Activated CD8-positive, alpha-beta T cell treated with anti-CD3 and anti-CD28 coated beads, Interleukin-2, amount 10 ng/mL, durations not matched to agents 7 days and 5 days (primary cell): Measurements from ENCODE around the gene ITGAE. TPM values are rescaled to one million over a fixed set of nuclear protein-coding genes. Genes with fewer than 3 reads are reported as not detected.
"Not testable (repeated sequence)": the region's sequence is repeated elsewhere in the genome, so short reads cannot be mapped to it uniquely, and the experiment has no call there.

Source experiments
- ATAC-seq: fragments of 150-1000 bp; cut with Tn5 transposase; one replicate; pipeline ENCODE4 v1.10.0; 2021; ENCODE audit warnings: moderate library complexity
- CTCF ChIA-PET: fragments of 350-600 bp; sonication (Branson Sonifier 250); formaldehyde crosslinking; loops from one replicate; lab custom pipeline; 2021; ENCODE audit warnings: antibody characterized with exemption; lab: Charles Lee
- POLR2A ChIA-PET: fragments of 350-600 bp; sonication (Branson Sonifier 250); formaldehyde crosslinking; loops from one replicate; lab custom pipeline; 2021; ENCODE audit warnings: antibody characterized with exemption; lab: Charles Lee
- DNase-seq: peaks from one replicate; pipeline ENCODE4 v3.0.0-alpha.2; 2020
- H3K27ac Mint-ChIP-seq: one replicate; pipeline ENCODE4 v1.8.0; 2021; ENCODE audit warnings: mild to moderate bottlenecking, mixed read lengths
- H3K27me3 Mint-ChIP-seq: one replicate; pipeline ENCODE4 v1.8.0; 2021; ENCODE audit warnings: low read depth, mixed read lengths
- H3K36me3 Mint-ChIP-seq: one replicate; pipeline ENCODE4 v1.8.0; 2021; ENCODE audit warnings: low read depth, mixed read lengths
- H3K4me1 Mint-ChIP-seq: one replicate; pipeline ENCODE4 v1.8.0; 2021; ENCODE audit warnings: low read depth, mixed read lengths
- H3K4me3 Mint-ChIP-seq: one replicate; pipeline ENCODE4 v1.8.0; 2021; ENCODE audit warnings: mild to moderate bottlenecking, mixed read lengths
- H3K9me3 Mint-ChIP-seq: one replicate; pipeline ENCODE4 v1.8.0; 2022; ENCODE audit warnings: mixed read lengths; ENCODE audit not compliant: insufficient read depth
- total RNA-seq, 2 experiments: library from RNA; stranded (reverse); gene quantifications; one replicate each; pipeline ENCODE4 v1.2.3, GENCODE V29; 2021

Gene ITGAE
- total RNA-seq, 2 experiments from 2014 or later, result 22.9 to 23.2 TPM

DNA sequence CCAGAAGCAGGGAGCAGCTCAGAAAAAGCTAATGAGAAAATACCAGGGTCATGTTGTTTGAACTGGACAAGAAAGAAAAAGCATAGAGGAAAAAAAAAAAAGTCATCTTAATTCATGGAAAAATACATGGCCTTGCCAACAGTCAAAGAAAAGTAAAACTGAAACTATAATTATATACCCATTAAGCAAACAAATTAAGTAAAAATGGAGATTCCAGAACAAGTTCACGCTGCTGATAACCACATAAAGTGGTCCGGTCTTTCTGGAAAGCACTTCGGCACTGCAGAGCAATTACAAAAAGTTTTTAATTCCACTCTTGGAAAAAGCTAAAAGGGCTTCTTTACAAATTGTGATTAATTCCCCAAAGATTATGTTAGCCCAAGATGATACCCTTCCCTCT is 92.6 kb downstream of the ITGAE start:
- Mint-ChIP-seq H3K4me1 (peaks cover 47% of the 10 kb centered on the region), H3K36me3 (peaks cover 18% of the 10 kb centered on the region), H3K27ac (peak overlapping the region; percentile 18), H3K9me3 (no peaks in the 10 kb centered on the region), H3K27me3 (no peaks in the 10 kb centered on the region), H3K4me3 (no peak overlapping the region)
- no peak for DNase-seq
- ChIA-PET CTCF (interaction anchor here (1.0 to 1.1 kb wide), 2 partner anchors 12 to 30 kb away, joined by 3 to 5 read pairs; no protein-coding TSS in a partner anchor), POLR2A (no interaction called here)
- ATAC-seq, result no peak

DNA sequence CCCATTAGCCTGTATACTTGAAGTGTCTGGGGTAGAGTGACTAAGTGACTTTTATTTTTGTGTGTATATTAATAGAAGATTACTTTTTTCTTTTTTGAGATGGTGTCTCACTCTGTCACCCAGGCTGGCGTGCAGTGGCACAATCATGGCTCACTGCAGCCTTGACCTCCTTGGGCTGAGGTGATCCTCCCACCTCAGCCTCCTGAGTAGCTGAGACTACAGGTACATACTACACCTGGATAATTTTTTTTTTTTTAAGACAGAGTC is 95.3 kb downstream of the ITGAE start:
- H3K27ac Mint-ChIP-seq, CTCF ChIA-PET, H3K9me3 Mint-ChIP-seq, H3K27me3 Mint-ChIP-seq, ATAC-seq, DNase-seq, H3K4me3 Mint-ChIP-seq: not testable (repeated sequence)
- H3K4me1 Mint-ChIP-seq, result peaks cover 24% of the 10 kb centered on the region
- peaks cover 12% of the 10 kb centered on the region for H3K36me3 Mint-ChIP-seq
- POLR2A ChIA-PET, result interaction anchor here (1.1 kb wide), 1 partner anchor 18 kb away, joined by 4 read pairs; the partner anchor contains the start of gene HASPIN

DNA sequence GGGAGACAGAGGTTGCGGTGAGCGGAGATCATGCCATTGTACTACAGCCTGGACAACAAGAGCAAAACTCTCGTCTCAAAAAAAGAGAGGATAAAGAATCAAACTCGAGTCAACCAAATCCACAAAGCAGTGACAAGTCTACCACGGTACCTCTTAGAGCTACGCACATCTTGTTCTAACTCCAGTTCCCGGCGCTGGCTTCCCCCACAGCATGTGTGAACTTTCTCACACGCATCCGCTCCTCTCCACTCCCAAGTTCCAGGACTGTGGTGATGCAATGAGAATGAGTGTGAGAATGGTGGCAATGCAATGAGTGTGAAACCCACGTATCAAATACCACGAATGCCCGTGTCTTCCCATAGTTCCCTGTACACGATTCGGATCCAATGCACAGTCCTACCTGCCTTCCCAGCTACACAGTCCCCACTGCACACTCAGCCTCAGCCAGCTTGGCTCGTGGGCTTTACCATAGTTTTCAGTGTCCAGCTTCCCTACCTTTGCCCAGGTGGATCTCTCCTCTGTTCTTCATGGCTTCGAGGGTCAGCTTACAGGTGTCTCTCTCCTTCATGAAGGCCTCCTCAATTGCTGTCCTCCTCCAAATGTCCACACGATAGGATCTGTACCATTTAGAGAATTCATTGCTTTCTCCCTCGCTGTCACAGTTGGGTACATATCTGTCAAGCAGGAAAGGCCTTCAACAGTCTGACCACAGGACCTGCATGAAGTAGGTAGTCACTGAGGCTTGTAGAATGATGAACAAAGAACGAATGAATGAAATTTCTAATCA is 95.9 kb downstream of the ITGAE start:
- ChIA-PET CTCF (no interaction called here), POLR2A (interaction anchor here (1.1 kb wide), 1 partner anchor 19 kb away, joined by 4 read pairs; the partner anchor contains the start of gene HASPIN)
- ATAC-seq, result no peak
- no peak overlapping the region for H3K4me3 Mint-ChIP-seq
- peaks cover 20% of the 10 kb centered on the region for H3K4me1 Mint-ChIP-seq
- H3K9me3 Mint-ChIP-seq, result peaks cover 3% of the 10 kb centered on the region
- DNase-seq, result no peak
- H3K27me3 Mint-ChIP-seq, result no peaks in the 10 kb centered on the region
- no peak overlapping the region for H3K27ac Mint-ChIP-seq
- H3K36me3 Mint-ChIP-seq, result peaks cover 12% of the 10 kb centered on the region

DNA sequence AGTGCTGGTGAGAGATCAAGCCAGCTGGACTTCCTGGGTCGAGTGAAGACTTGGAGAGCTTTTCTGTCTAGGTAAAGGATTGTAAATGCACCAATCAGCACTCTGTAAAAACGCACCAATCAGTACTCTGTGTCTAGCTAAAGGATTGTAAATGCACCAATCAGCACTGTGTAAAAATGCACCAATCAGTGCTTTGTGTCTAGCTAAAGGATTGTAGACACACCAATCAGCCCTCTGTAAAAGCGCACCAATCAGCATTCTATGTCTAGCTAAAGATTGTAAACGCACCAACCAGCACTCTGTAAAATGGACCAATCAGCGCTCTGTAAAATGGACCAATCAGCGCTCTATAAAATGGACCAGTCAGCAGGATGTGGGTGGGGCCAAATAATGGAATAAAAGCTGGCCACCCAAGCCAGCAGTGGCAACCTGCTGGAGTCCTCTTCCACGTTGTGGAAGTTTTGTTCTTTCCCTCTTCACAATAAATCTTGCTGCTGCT is 98.9 kb downstream of the ITGAE start:
- H3K27ac Mint-ChIP-seq, H3K4me3 Mint-ChIP-seq, H3K27me3 Mint-ChIP-seq, DNase-seq, H3K4me1 Mint-ChIP-seq, H3K9me3 Mint-ChIP-seq, ATAC-seq: not testable (repeated sequence)
- ChIA-PET POLR2A (interaction anchor here (0.6 kb wide), 1 partner anchor 28 kb away, joined by 3 read pairs; no protein-coding TSS in a partner anchor), CTCF (interaction anchor here (1.2 to 2.5 kb wide), 3 partner anchors 9 to 35 kb away, joined by 3 to 9 read pairs (median 4); no protein-coding TSS in a partner anchor)
- peaks cover 18% of the 10 kb centered on the region for H3K36me3 Mint-ChIP-seq

DNA sequence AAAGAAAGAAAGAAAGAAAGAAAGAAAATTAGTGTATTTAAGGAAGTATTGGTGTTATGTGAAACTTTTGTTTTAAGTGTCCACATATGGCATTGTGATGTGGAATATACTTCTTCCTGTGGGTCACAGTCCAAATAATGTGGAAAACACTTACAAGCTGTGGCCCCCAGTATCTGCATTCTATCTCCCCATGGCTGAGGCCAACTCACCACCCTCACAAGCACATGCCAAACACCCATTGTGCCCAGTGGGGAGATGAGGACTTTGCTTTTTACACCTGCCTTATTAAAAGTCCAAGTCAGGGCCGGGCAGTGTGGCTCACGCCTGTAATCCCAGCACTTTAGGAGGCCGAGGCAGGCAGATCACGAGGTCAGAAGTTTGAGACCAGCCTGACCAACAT is 101.0 kb downstream of the ITGAE start:
- Mint-ChIP-seq H3K36me3 (peaks cover 18% of the 10 kb centered on the region), H3K4me3 (no peak overlapping the region), H3K4me1 (peaks cover 19% of the 10 kb centered on the region), H3K27ac (no peak overlapping the region), H3K27me3 (no peaks in the 10 kb centered on the region), H3K9me3 (peaks cover 9% of the 10 kb centered on the region)
- no peak for DNase-seq
- CTCF ChIA-PET, result interaction anchor here (2.5 kb wide), 1 partner anchor 11 kb away, joined by 9 read pairs; no protein-coding TSS in a partner anchor
- ATAC-seq, result no peak
- POLR2A ChIA-PET, result no interaction called here

DNA sequence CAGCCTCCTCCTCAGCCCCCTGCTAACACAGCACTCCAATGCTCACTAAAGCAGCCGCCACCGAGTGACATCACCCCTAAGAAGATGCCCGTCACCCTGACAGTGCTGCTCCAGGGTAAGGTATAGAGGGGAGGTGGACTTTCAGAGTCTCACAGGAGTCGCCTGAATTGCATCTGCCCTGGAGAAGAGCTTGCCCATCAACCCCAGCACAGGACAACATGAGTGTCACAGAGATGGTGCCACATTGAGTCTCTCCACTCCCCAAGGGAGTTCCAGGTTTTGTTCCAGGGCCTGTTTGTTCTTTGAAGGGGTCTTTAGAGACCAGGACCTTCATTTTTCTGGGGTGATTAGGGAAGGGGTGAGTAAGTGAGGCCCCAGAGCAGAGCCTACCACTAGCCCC is 102.8 kb downstream of the ITGAE start:
- Mint-ChIP-seq H3K9me3 (peaks cover 9% of the 10 kb centered on the region), H3K4me1 (peaks cover 33% of the 10 kb centered on the region), H3K27ac (no peak overlapping the region), H3K4me3 (no peak overlapping the region), H3K36me3 (peaks cover 18% of the 10 kb centered on the region), H3K27me3 (no peaks in the 10 kb centered on the region)
- ChIA-PET POLR2A (interaction anchor here (1.4 kb wide), 1 partner anchor 9 kb away, joined by 3 read pairs; no protein-coding TSS in a partner anchor), CTCF (interaction anchor here (4.2 kb wide), 1 partner anchor 25 kb away, joined by 11 read pairs; the partner anchor contains the start of gene HASPIN)
- ATAC-seq (no peak), DNase-seq (no peak)

DNA sequence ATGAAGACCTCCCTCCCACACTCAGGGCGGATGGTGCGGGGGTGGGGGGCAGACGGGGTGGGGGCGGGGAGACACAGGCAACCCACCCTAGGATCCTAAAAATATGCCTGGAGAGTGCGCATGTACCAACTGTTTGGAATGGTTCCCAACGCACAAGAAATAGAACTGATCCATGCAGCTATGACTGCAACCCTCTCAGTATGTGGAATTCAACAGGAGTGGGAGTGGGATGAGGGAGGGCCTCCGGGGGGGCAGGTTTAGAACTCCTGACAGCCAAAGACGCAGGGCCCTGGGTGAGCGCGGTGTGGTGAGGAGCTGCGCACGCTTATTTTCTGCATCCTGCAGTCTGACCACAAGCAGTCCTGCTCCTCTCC is 103.9 kb downstream of the ITGAE start:
- H3K36me3 Mint-ChIP-seq, result peaks cover 8% of the 10 kb centered on the region
- ChIA-PET POLR2A (interaction anchor here (1.4 to 3.2 kb wide), 3 partner anchors 10 to 26 kb away, joined by 3 to 31 read pairs (median 18); partner anchors contain the start of gene HASPIN), CTCF (interaction anchor here (1.2 to 4.2 kb wide), 3 partner anchors 26 to 149 kb away, joined by 4 to 11 read pairs (median 6); partner anchors contain the start of genes HASPIN and NCBP3)
- peaks cover 5% of the 10 kb centered on the region for H3K9me3 Mint-ChIP-seq
- ATAC-seq (no peak), DNase-seq (no peak)
- H3K27me3 Mint-ChIP-seq, result no peaks in the 10 kb centered on the region
- no peak overlapping the region for H3K4me3 Mint-ChIP-seq
- peaks cover 34% of the 10 kb centered on the region for H3K4me1 Mint-ChIP-seq
- no peak overlapping the region for H3K27ac Mint-ChIP-seq

DNA sequence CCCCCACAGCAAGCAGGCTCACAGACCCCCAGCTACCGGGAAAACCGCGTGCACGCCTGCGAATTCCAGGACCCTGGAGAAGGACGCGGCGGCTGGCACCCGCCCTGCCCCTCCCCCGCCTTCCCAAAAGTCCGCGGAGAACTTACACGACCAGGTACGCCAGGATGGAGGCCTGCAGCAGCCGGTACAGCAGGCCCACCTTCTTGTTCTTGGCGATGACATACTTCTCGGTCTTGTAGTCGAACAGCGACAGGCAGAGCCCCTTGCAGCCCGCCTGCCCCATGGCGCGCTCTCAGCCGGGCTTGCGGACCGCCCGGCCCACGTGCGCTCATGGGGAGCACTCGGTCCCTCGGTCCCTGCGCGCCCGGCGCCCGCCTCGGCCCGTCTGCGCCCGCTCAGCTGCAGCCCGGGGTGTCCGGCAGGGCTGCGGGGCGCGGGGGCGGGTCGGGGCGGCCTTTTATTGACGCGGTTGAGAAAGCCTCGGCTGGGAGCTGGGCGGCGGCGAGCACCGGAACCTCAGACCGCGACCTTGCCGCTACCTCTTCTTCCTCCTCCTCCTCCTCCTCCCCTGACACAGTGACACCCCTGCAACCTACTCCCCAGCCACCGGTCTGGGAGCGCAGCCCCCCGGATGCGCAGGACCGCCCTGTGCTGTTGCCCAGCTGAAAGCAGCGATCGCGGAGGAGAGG is 105.1 kb downstream of the ITGAE start, which contains the start of gene P2RX5:
Gene P2RX5, minus strand, starts transcription at position 433 of the 689 bp plus-strand sequence. Its CDS starts 150 bp downstream, at position 283.
- ChIA-PET POLR2A (interaction anchor here (0.9 to 3.2 kb wide), 8 partner anchors 11 to 187 kb away, joined by 3 to 31 read pairs (median 4); partner anchors contain the start of gene HASPIN), CTCF (interaction anchor here (0.8 to 4.2 kb wide), 10 partner anchors 12 to 150 kb away, joined by 3 to 19 read pairs (median 5); partner anchors contain the start of genes HASPIN and NCBP3)
- Mint-ChIP-seq H3K27me3 (no peaks in the 10 kb centered on the region), H3K36me3 (peaks cover 6% of the 10 kb centered on the region), H3K4me1 (peaks cover 37% of the 10 kb centered on the region), H3K27ac (peak within 1 kb of the TSS; percentile 87), H3K4me3 (peak within 1 kb of the TSS; percentile 86), H3K9me3 (peaks cover 5% of the 10 kb centered on the region)
- DNase-seq (peak; percentile 71), ATAC-seq (peak; percentile 78)

DNA sequence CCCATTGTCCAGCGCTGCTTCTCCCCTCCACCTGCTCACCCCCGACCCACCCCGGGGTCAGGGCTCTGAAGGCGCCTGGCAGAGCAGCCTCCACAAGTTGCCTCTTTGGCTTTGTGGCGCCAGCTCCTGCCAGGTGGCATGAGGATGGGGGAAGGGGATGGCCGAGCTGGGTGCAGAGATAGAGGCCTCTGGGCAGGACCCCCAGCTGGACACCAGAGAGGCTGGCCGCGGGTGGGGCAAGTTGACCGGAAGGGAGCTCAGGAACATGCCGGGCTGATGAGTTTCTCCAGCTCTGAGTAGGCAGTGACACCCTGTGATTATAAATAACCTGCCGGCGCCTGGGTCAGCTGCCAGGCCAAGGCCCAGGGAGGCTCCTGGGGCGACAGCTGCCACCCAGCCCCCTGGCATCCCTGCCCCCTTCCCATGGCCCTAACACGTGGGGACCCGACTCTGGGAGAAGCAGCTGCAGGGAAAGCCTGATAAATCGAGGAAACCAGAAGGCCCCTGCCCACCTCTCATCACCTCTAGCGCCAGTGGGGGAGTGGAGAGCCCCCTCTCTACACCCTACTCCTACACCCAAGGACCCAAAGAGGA is 105.8 kb downstream of the ITGAE start:
- no peak for DNase-seq
- H3K9me3 Mint-ChIP-seq, result peaks cover 5% of the 10 kb centered on the region
- peaks cover 37% of the 10 kb centered on the region for H3K4me1 Mint-ChIP-seq
- H3K4me3 Mint-ChIP-seq, result peak overlapping the region; percentile 70
- CTCF ChIA-PET, result interaction anchor here (0.9 to 4.2 kb wide), 8 partner anchors 12 to 148 kb away, joined by 3 to 19 read pairs (median 6); partner anchors contain the start of gene HASPIN
- POLR2A ChIA-PET, result interaction anchor here (0.9 to 3.2 kb wide), 9 partner anchors 12 to 188 kb away, joined by 3 to 31 read pairs (median 4); partner anchors contain the start of gene HASPIN
- H3K27me3 Mint-ChIP-seq, result no peaks in the 10 kb centered on the region
- no peak overlapping the region for H3K27ac Mint-ChIP-seq
- H3K36me3 Mint-ChIP-seq, result peaks cover 6% of the 10 kb centered on the region
- ATAC-seq, result peak; percentile 21

DNA sequence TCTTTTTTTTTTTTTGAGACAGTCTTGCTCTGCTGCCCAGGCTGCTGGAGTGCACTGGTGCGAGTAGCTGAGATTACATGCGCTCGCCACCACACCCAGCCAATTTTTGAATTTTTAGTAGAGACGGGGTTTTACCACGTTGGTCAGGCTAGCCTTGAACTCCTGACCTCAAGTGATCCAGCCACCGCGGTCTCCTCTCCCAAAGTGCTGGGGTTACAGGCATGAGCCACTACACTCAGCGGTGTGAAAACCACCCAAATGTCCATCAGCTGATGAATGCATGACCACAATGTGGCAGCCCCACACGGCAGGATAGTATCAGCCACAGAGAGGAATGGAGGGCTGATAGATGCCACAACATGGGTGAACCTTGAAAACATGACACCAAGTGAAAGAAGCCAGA is 107.2 kb downstream of the ITGAE start:
- ATAC-seq (no peak), DNase-seq (peak; percentile 57)
- peaks cover 5% of the 10 kb centered on the region for H3K9me3 Mint-ChIP-seq
- no peak overlapping the region for H3K27ac Mint-ChIP-seq
- peaks cover 37% of the 10 kb centered on the region for H3K4me1 Mint-ChIP-seq
- no peaks in the 10 kb centered on the region for H3K27me3 Mint-ChIP-seq
- ChIA-PET POLR2A (interaction anchor here (1.3 kb wide), 1 partner anchor 103 kb away, joined by 4 read pairs; no protein-coding TSS in a partner anchor), CTCF (interaction anchor here (1.2 to 4.1 kb wide), 5 partner anchors 11 to 152 kb away, joined by 3 to 19 read pairs (median 3); partner anchors contain the start of gene NCBP3)
- peak overlapping the region; percentile 70 for H3K4me3 Mint-ChIP-seq
- H3K36me3 Mint-ChIP-seq, result peaks cover 8% of the 10 kb centered on the region
